C4-2B (cell line): ENCODE results near the gene SERINC1.

Experiments
- ZFX ChIP-seq: fragments of 450-650 bp; IDR thresholded peaks from 2 replicates; pipeline ENCODE4 v1.6.1; 2017
- TF ChIP-seq, protein P1 (sequence below): fragments of 450-650 bp; conservative IDR thresholded peaks from 2 replicates; pipeline ENCODE4 v1.5.1; 2017; ENCODE audit warnings: mild to moderate bottlenecking

DNA sequence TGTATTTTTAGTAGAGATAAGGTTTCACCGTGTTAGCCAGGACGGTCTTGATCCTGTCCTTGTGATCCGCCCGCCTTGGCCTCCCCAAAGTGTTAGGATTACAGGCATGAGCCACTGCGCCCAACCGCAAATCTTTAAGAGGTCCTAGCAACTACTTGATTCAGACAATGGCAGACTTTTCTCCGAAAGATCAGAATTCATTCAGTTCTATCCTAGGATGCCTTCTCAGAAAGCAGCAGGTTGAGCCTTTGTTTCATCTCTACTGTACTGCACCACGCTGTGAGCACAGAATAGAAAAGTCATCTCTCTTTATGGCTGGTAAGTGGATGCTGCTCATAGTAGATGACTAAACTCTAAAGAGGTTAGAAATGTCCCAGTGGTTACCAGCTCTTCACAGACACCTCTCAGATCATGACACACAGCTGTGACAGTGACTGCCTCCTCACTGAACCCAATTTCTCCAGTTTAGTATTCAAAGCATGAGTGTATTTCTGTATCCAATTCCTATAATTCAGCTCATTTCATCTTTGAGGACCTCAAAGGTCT, 78.2 kb downstream of the SERINC1 start:
- TF ChIP-seq, protein P1, sequence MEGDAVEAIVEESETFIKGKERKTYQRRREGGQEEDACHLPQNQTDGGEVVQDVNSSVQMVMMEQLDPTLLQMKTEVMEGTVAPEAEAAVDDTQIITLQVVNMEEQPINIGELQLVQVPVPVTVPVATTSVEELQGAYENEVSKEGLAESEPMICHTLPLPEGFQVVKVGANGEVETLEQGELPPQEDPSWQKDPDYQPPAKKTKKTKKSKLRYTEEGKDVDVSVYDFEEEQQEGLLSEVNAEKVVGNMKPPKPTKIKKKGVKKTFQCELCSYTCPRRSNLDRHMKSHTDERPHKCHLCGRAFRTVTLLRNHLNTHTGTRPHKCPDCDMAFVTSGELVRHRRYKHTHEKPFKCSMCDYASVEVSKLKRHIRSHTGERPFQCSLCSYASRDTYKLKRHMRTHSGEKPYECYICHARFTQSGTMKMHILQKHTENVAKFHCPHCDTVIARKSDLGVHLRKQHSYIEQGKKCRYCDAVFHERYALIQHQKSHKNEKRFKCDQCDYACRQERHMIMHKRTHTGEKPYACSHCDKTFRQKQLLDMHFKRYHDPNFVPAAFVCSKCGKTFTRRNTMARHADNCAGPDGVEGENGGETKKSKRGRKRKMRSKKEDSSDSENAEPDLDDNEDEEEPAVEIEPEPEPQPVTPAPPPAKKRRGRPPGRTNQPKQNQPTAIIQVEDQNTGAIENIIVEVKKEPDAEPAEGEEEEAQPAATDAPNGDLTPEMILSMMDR: no peak
- TF ChIP-seq ZFX: no peak
